ENCODE measurements around the gene AP1G2. TPM values are rescaled to one million over a fixed set of nuclear protein-coding genes. Genes with fewer than 3 reads are reported as not detected.

The AP1G2 gene
- total RNA-seq, 1 experiment from 2014 or later: 155 TPM

DNA sequence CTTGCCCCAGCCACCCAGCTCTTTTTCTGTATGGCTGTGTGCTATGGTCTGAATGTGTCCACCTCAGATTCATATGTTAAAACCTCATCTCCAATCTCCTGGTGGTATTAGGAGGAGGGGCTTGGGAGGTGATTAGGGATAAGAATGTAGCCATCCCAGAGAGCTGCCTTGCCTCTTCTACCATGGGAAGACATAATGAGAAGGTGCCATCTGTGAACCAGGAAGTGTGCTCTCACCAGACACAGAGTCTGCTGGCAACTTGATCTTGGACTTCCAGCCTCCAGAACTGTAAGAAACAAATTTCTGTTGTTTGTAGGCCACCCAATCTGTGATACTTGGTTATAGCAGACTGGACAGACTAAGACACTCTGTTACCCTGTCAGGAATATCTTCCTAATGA lies 33.8 kb upstream of the AP1G2 start:
- no peak for DNase-seq (ENCODE audit: low read depth, low spot score)
- no peaks in the 10 kb centered on the region for H3K9me2 ChIP-seq (ENCODE audit: insufficient read depth)
- H3K79me2 ChIP-seq (ENCODE audit: insufficient read depth, low read length): no peaks in the 10 kb centered on the region
- intact Hi-C loops (cut with micrococcal nuclease): no loop called here
- H3K36me3 ChIP-seq (ENCODE audit: control insufficient read depth in 1 of 2, insufficient read depth in 2 of 2, low read length in 2 of 2): no peaks in the 10 kb centered on the region
- H3K4me3 ChIP-seq (replicated peaks in 1 of 2; ENCODE audit: low read depth in 1 of 2, low read length in 2 of 2): no peak overlapping the region
- no peaks in the 10 kb centered on the region for H3K27me3 ChIP-seq (ENCODE audit: insufficient read depth, low read length)
- no peak overlapping the region for H2AFZ ChIP-seq (ENCODE audit: low read depth, low read length, poor library complexity, severe bottlenecking)
- H4K20me1 ChIP-seq (ENCODE audit: insufficient read depth): no peaks in the 10 kb centered on the region
- H3K4me1 ChIP-seq (ENCODE audit: control insufficient read depth in 1 of 2, insufficient read depth in 2 of 2, low read length in 2 of 2): peaks cover 0 to 6% of the 10 kb centered on the region in 2 experiments; a peak in 1 of 4 replicates
- ATAC-seq: no peak
- POLR2A ChIA-PET: no interaction called here
- TF ChIP-seq ZNF274 (IDR thresholded peaks at IDR 0.05; ENCODE audit: low read depth, low read length) (no peak), ELF1 (IDR thresholded peaks at IDR 0.05; ENCODE audit: borderline replicate concordance, low read depth) (no peak), JUND (IDR thresholded peaks at IDR 0.05) (no peak), SIN3A (IDR thresholded peaks at IDR 0.05; ENCODE audit: low read depth) (no peak), SRF (IDR thresholded peaks at IDR 0.05; ENCODE audit: low read depth) (no peak), EZH2 (IDR thresholded peaks at IDR 0.05) (no peak), SP1 (IDR thresholded peaks at IDR 0.05; ENCODE audit: low read depth) (no peak), TCF7L2 (IDR thresholded peaks at IDR 0.05; ENCODE audit: borderline replicate concordance, extremely low read depth, insufficient read depth, insufficient read length) (no peak), FOSL1 (IDR thresholded peaks at IDR 0.05; ENCODE audit: low read depth) (no peak), RAD21 (IDR thresholded peaks at IDR 0.05; ENCODE audit: low read depth) (no peak), POLR2AphosphoS5 (IDR thresholded peaks at IDR 0.05; ENCODE audit: low read depth, low read length) (no peak)
- TF ChIP-seq, protein P1, sequence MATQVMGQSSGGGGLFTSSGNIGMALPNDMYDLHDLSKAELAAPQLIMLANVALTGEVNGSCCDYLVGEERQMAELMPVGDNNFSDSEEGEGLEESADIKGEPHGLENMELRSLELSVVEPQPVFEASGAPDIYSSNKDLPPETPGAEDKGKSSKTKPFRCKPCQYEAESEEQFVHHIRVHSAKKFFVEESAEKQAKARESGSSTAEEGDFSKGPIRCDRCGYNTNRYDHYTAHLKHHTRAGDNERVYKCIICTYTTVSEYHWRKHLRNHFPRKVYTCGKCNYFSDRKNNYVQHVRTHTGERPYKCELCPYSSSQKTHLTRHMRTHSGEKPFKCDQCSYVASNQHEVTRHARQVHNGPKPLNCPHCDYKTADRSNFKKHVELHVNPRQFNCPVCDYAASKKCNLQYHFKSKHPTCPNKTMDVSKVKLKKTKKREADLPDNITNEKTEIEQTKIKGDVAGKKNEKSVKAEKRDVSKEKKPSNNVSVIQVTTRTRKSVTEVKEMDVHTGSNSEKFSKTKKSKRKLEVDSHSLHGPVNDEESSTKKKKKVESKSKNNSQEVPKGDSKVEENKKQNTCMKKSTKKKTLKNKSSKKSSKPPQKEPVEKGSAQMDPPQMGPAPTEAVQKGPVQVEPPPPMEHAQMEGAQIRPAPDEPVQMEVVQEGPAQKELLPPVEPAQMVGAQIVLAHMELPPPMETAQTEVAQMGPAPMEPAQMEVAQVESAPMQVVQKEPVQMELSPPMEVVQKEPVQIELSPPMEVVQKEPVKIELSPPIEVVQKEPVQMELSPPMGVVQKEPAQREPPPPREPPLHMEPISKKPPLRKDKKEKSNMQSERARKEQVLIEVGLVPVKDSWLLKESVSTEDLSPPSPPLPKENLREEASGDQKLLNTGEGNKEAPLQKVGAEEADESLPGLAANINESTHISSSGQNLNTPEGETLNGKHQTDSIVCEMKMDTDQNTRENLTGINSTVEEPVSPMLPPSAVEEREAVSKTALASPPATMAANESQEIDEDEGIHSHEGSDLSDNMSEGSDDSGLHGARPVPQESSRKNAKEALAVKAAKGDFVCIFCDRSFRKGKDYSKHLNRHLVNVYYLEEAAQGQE (IDR thresholded peaks at IDR 0.05; ENCODE audit: low read depth): no peak
- no peak overlapping the region for H3K9ac ChIP-seq (ENCODE audit: low read length)
- BruUV-seq (replicated peaks): no TSS peak
- CTCF ChIA-PET: interaction anchor here (1.1 to 1.7 kb wide), 2 partner anchors 12 kb away, joined by 3 to 8 read pairs; no protein-coding TSS in a partner anchor
- no peak overlapping the region for H3K27ac ChIP-seq (ENCODE audit: low read depth, low read length)
- H3K4me2 ChIP-seq (ENCODE audit: low read length): no peak overlapping the region
- RAD21 ChIA-PET (ENCODE audit: low non-redundant PET in 1 of 2, low total read pairs in 2 of 2, uncharacterized antibody in 2 of 2, unreplicated experiment in 2 of 2): interaction anchor here in 1 of 2 experiments (0.6 kb wide), 1 partner anchor 298 kb away, joined by 4 read pairs; no protein-coding TSS in a partner anchor
- no peaks in the 10 kb centered on the region for H3K9me3 ChIP-seq (ENCODE audit: control insufficient read depth in 1 of 2, insufficient read depth in 1 of 2, low read depth in 1 of 2, low read length in 2 of 2)
